LoVo (cell line): ENCODE data around the gene PLIN3.
"Not testable (repeated sequence)": the region's sequence is repeated elsewhere in the genome, so short reads cannot be mapped to it uniquely, and the experiment has no call there.

Experiments used
- DNase-seq: peaks from one replicate; pipeline ENCODE4 v3.0.0-alpha.2; 2016; ENCODE audit warnings: low spot score

PLIN3 gene

DNA sequence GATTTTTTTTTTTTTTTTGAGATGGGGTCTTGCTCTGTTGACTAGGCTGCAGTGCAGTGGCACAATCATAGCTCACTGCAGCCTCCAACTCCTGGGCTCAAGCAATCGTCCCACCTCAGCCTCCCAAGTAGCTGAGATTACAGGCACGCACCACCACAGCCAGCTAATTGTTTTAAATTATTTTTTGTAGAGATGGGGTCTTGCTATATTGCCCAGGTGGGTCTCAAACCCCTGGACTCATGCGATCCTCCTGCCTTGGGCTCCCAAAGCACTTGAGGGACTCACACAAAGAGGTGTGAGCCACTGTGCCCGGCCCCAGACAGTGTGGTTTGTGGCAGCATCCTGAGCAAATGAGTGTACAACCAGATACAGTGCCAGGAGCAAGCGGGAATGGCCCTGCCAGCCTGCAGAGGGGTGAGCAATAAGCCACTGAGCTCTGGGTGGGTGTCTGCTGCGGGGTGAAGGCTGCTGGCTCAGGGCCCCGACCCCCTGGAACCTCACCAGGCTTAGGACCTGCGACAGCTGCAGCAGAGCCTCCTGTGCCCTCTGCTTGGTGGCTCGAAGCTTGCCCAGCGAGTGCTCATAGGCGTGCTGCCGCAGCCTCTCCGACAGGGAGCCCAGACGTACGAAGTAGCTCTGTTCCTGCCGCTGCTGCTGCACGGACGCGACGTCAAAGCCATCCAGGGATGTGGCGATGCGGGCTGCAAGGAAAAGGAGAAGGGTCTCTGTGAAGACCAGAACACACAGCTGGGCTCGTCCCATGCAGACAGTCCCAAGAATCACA lies 20.1 kb downstream of the PLIN3 start:
- no peak for DNase-seq

- not testable (repeated sequence) for DNase-seq
Measured at GRCh38 chr19:4845975-4846374, 21.5 kb downstream of the PLIN3 start.

DNA sequence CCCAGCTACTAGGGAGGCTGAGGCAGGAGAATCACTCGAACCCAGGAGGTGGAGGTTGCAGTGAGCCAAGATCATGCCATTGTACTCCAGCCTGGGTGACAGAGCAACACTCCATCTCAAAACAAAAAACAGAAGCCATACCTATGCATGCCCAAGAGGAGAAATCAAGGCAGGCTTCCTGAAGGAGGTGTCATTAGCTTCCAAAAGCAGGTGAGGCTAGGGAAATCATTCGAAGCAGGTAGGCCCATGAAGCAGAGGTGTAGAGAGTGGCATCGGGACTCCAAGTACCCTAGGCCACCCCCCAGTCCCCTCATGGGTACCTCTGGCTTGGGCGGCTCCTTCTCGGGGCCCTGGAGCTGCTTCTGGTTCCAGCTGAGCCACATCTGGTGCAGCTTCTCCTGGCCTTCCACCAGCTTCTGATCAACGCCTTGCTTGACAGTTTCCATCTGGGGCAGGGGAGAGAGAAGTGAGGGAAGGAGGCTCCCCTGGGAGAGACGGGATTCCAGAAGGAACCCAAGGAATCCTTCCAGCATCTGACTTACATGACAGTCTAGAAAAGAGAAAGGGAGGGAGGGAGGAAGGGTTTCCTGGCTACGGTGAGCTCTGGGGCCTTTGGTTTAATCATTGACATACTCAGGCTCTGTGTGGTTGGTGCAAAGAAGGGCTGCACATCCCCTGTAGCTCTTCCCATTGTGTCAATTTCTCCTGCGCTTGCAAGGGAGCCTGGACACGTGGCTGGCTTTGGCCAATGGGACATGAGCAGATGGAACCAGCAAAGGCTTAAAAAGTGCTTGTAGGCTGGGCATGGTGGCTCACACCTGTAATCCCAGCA lies 22.9 kb downstream of the PLIN3 start:
- DNase-seq: no peak

GRCh38 chr19:4843647-4843965 lies 23.9 kb downstream of the PLIN3 start:
- no peak for DNase-seq

GRCh38 chr19:4839192-4839591 lies 28.3 kb downstream of the PLIN3 start:
- no peak for DNase-seq

DNA sequence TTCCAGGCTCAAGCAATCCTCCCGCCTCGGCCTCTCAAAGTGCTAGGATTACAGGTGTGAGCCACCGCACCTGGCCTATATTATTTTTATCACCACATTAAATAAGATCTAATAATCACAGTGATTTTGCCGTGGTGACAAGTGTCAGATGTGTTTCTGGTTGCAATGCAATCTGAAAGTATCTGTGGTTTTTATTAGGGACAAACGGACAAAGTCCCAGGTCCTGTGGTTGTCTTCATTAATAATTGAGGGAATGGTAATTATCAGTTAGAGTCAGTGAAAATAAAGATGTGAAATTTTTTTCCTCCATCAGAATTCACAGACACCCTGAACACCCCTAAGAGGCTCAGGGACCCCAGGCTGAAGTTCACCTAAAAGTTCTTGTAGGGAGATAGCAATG lies 34.7 kb downstream of the PLIN3 start:
- no peak for DNase-seq

DNA sequence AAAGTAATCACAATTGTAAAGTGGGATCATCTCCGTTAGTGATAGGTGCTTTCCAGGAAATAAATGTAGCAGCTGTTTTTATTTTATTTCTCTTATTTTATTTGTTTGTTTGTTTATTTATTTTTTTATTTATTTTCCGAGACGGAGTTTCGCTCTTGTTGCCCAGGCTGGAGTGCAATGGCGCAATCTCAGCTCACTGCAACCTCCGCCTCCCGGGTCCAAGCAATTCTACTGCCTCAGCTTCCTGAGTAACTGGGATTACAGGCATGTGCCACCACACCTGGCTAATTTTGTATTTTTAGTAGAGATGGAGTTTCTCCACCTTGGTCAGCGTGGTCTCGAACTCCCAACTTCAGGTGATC lies 35.5 kb downstream of the PLIN3 start:
- not testable (repeated sequence) for DNase-seq

GRCh38 chr19:4831304-4831978 lies 36.0 kb downstream of the PLIN3 start, which contains the start of gene TICAM1:
Gene TICAM1, minus strand, starts transcription at chr19:4831712. Its CDS starts 13,335 bp downstream, at chr19:4818377.
- peak; percentile 69 for DNase-seq

- no peak for DNase-seq
Measured at GRCh38 chr19:4830768-4831265, 36.6 kb downstream of the PLIN3 start.

GRCh38 chr19:4830332-4830731 lies 37.1 kb downstream of the PLIN3 start:
- DNase-seq: no peak

GRCh38 chr19:4829001-4829712 lies 38.3 kb downstream of the PLIN3 start:
- peak; percentile 39 for DNase-seq

- no peak for DNase-seq
Measured at GRCh38 chr19:4823577-4823976, 43.9 kb downstream of the PLIN3 start.

- not testable (repeated sequence) for DNase-seq
Measured at GRCh38 chr19:4822354-4822753, 45.1 kb downstream of the PLIN3 start.

- DNase-seq: no peak
Measured at GRCh38 chr19:4821265-4821664, 46.2 kb downstream of the PLIN3 start.

GRCh38 chr19:4817467-4818277 lies 49.8 kb downstream of the PLIN3 start:
- DNase-seq: no peak

DNA sequence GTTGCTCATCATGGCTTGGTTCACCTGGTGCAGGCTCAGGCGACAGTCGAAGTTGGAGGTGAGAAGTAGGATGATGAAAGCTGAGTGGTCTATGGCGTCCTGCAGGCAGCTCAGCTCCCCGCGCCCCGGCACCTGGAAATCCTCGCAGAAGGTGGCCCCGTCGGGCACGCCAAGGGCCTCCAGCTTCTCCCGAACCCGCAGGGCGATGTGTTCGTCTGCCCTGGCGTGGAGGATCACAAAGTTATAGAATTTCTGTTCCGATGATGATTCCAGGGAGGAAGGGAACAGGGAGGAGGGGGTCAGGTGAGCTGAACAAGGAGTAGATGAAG lies 50.6 kb downstream of the PLIN3 start:
- DNase-seq: no peak

DNA sequence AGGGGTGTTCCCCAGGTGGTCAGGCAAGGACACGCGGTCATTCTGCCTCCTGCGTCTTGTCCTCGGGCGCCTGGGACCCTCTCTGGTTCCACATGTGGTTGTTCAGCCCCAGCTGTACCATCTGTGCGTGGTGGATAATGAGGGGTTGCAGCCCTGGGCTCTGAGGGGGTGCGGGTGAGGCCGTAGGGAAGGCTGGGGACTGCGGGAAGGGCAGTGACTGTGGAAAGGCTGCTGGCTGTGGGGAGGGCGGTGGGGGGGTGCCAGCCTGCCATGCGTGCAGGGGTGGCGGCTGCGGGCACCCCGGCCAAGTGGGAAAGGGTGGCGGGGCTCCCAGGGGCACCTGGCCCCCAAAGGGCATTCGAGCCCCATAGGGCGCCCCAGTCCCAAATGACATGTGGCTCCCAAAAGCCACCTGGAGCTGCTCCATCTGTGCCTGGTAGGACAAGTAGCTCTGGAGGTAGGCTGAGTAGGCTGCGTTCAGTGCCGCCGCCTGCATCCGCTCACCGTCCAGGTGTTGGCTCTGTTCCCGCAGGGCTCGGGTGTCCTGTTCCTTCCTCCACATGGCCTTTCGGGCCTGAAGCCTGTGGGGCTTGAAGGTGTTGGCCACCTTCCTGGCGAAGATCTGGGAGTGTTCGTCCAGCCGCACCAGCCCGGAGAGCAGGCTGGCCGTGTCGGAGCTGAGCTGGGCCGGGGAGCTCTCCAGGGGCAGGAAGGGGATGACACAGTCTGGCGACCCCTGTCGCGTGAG lies 51.1 kb downstream of the PLIN3 start:
- no peak for DNase-seq

GRCh38 chr19:4815426-4816201 lies 51.9 kb downstream of the PLIN3 start:
- DNase-seq: peak; percentile 91

DNA sequence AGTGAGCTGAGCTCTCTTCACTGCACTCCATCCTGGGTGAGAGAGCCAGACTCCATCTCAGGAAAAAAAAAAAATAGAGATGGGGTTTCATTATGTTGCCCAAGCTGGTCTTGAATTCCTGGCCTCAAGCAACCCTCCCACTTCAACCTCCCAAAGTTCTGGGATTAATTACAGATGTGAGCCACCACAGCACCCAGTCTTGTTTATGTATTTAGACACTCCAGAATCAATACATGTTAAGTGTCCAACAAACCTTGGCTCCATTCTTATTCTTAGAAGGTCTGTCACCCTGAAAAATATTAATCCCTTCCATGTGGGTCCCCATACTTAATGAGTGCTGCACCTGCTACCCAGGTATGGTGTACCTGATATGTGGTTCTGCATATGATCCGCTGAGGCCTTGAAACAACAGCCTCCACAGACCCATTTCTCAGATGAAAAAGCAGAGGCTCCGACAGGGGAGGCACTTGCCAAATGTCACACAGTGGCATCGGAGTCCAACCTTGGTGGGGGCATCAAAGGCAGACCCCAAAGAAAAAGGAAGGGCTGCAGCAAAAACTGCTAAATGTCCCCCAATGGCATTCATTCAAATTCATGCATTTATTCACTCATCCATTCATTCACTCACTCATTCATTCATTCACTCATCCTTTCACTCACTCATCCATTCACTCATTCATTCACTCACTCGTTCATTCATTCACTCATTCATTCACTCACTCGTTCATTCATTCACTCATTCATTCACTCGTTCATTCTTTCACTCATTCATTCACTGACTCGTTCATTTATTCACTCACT lies 52.6 kb downstream of the PLIN3 start:
- no peak for DNase-seq
